Thoracic aorta (tissue), 2 donors: ENCODE data around the gene PGAM1. TPM values are rescaled to one million over a fixed set of nuclear protein-coding genes. Genes with fewer than 3 reads are reported as not detected.
A peak's percentile ranks its signal among the peaks of the same experiment; 100 is the strongest.

Source experiments
- ATAC-seq: fragments of 150-250 bp; one replicate; pipeline ENCODE4 v1.8.0; 2017; ENCODE audit warnings: low read depth; ENCODE audit not compliant: insufficient number of reproducible peaks, low FRiP score
- DNase-seq: peaks from one replicate; pipeline ENCODE4 v3.0.0-alpha.2; 2020; ENCODE audit warnings: low spot score
- H3K27ac ChIP-seq, 2 donors: fragments of 200-600 bp; sonication (generic); 1 replicate in 1 of 2; 2 replicates in 1 of 2; pipeline ENCODE4 v1.5.1; 2016; ENCODE audit warnings: mild to moderate bottlenecking in 2 of 2, moderate library complexity in 2 of 2
- H3K27me3 ChIP-seq: fragments of 200-600 bp; sonication (generic); replicated peaks from 2 replicates; pipeline ENCODE4 v1.6.0; 2016; ENCODE audit warnings: mild to moderate bottlenecking; ENCODE audit not compliant: insufficient read depth
- H3K36me3 ChIP-seq: fragments of 200-600 bp; sonication (generic); one replicate; pipeline ENCODE4 v1.5.1; 2016
- H3K4me1 ChIP-seq, 2 donors: fragments of 200-600 bp; sonication (generic); 1 replicate in 1 of 2; 2 replicates in 1 of 2; pipeline versions ENCODE4 v1.5.1 to v1.6.0; 2016; ENCODE audit warnings: low read depth in 2 of 2, mild to moderate bottlenecking in 1 of 2; ENCODE audit not compliant: control insufficient read depth in 1 of 2
- H3K4me3 ChIP-seq: fragments of 200-600 bp; sonication (generic); 2 replicates; pipeline ENCODE4 v1.5.1; 2016; ENCODE audit warnings: mild to moderate bottlenecking
- H3K9me3 ChIP-seq: fragments of 200-600 bp; sonication (generic); 2 replicates; pipeline ENCODE4 v1.5.1; 2016
- total RNA-seq, 2 donors: library from RNA; depleted of rRNA; stranded (reverse); fragments of >200 nt; gene quantifications; one replicate each; pipeline versions ENCODE4 v1.1.0 to v1.2.3, GENCODE V29; 2016
- TF ChIP-seq, protein P1 (sequence below): fragments of 200-600 bp; sonication (generic); IDR thresholded peaks from one replicate; pipeline ENCODE4 v1.5.1; 2019; ENCODE audit warnings: antibody characterized with exemption

PGAM1 gene
- total RNA-seq, 2 donors from 2014 or later: 199 to 231 TPM

DNA sequence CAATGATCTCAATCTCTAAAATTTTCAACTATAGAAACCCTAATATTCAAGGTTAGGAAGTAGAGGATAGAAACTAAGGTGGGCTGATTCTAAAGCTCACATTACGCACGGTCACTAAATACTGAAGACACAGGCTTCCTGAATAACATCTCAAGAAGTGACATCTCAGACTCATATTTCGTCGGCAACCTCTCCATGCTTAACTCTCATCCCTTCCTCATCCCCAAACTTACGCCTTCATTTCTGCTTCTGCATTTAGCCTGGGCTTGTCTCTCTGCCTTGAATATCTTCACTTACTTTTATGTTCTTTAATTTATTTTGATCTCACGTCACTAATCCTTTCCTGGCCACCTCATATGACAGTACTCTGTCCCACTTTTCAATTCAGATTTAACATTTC, 9.2 kb downstream of the PGAM1 start:
- no peak for ATAC-seq
- Histone ChIP-seq H3K4me1 (no peaks in the 10 kb centered on the region), H3K27ac (no peak overlapping the region), H3K27me3 (no peaks in the 10 kb centered on the region), H3K36me3 (peaks cover 68% of the 10 kb centered on the region), H3K4me3 (no peak overlapping the region), H3K9me3 (no peaks in the 10 kb centered on the region)
- no peak for DNase-seq
- TF ChIP-seq, protein P1, sequence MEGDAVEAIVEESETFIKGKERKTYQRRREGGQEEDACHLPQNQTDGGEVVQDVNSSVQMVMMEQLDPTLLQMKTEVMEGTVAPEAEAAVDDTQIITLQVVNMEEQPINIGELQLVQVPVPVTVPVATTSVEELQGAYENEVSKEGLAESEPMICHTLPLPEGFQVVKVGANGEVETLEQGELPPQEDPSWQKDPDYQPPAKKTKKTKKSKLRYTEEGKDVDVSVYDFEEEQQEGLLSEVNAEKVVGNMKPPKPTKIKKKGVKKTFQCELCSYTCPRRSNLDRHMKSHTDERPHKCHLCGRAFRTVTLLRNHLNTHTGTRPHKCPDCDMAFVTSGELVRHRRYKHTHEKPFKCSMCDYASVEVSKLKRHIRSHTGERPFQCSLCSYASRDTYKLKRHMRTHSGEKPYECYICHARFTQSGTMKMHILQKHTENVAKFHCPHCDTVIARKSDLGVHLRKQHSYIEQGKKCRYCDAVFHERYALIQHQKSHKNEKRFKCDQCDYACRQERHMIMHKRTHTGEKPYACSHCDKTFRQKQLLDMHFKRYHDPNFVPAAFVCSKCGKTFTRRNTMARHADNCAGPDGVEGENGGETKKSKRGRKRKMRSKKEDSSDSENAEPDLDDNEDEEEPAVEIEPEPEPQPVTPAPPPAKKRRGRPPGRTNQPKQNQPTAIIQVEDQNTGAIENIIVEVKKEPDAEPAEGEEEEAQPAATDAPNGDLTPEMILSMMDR: no peak

DNA sequence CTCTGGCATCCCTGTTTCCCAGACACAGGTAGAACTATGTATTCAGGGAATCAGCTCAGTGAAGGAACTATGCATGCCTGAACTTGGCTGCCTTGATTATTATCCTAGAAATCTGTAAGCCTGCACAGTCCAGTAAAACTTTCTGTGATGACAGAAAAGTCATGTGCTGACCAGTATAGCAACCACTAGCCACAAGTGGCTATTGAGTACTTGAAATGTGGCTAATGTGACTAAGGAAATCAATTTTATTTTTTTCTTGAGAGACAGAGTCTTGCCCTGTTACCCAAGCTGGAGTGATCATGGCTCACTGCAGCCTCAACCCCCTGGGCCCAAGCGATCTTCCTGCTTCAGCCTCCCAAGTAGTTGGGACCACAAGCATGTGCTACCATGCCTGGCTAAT, 16.3 kb downstream of the PGAM1 start:
- no peak for DNase-seq
- H3K4me1 ChIP-seq: peaks cover 11 to 17% of the 10 kb centered on the region in 2 donors
- no peaks in the 10 kb centered on the region for H3K9me3 ChIP-seq
- H3K36me3 ChIP-seq: peaks cover 19% of the 10 kb centered on the region
- ATAC-seq: no peak
- TF ChIP-seq, protein P1: no peak
- H3K27me3 ChIP-seq: no peaks in the 10 kb centered on the region
- H3K4me3 ChIP-seq: no peak overlapping the region
- no peak overlapping the region for H3K27ac ChIP-seq

DNA sequence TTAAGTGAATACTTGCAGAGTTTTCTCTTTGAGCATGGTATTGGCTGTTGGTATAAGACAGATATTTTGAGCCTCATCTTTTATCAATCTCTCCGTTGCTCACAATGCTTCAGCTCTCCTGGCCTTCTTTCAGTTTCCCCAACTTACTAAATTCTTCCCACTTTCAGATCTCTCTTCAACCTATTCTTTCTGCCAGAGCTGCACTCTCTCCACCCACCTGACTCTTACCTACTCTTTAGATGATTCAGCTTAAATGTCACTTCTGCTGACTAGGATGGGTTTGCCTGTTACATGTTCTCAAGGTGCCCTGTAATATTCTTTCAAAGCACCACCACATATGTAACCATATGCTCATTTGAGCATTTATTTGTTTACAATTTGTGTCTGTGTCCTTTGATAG, 18.2 kb downstream of the PGAM1 start:
- Histone ChIP-seq H3K27me3 (no peaks in the 10 kb centered on the region), H3K9me3 (no peaks in the 10 kb centered on the region), H3K27ac (no peak overlapping the region), H3K4me1 (peaks cover 15 to 33% of the 10 kb centered on the region in 2 donors), H3K36me3 (peaks cover 2% of the 10 kb centered on the region), H3K4me3 (no peak overlapping the region)
- no peak for DNase-seq
- ATAC-seq: no peak
- TF ChIP-seq, protein P1: no peak

DNA sequence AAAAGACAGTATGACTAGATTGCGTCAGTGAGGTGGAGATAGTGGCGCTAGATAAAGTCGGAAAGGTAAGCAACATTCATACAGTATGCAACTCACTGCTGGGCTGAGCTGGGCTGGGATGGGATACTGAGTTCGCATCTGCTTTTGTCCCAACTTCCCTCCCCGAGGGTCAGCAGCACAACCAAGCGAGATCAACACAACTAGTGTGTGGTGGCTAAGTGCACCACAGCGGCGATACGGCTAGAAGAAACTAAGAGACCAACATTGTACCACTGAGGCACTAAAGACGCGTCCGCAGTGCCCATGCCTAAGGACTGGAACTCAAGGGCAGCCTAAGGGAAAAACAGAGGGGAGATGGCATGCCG, 19.3 kb downstream of the PGAM1 start:
- peaks cover 15 to 34% of the 10 kb centered on the region in 2 donors for H3K4me1 ChIP-seq
- H3K36me3 ChIP-seq: no peaks in the 10 kb centered on the region
- no peaks in the 10 kb centered on the region for H3K27me3 ChIP-seq
- no peak for DNase-seq
- peak overlapping the region; percentile 89 for H3K4me3 ChIP-seq
- TF ChIP-seq, protein P1: no peak
- H3K9me3 ChIP-seq: no peaks in the 10 kb centered on the region
- no peak for ATAC-seq
- peak overlapping the region in 1 of 2 donors; percentile 53 for H3K27ac ChIP-seq

DNA sequence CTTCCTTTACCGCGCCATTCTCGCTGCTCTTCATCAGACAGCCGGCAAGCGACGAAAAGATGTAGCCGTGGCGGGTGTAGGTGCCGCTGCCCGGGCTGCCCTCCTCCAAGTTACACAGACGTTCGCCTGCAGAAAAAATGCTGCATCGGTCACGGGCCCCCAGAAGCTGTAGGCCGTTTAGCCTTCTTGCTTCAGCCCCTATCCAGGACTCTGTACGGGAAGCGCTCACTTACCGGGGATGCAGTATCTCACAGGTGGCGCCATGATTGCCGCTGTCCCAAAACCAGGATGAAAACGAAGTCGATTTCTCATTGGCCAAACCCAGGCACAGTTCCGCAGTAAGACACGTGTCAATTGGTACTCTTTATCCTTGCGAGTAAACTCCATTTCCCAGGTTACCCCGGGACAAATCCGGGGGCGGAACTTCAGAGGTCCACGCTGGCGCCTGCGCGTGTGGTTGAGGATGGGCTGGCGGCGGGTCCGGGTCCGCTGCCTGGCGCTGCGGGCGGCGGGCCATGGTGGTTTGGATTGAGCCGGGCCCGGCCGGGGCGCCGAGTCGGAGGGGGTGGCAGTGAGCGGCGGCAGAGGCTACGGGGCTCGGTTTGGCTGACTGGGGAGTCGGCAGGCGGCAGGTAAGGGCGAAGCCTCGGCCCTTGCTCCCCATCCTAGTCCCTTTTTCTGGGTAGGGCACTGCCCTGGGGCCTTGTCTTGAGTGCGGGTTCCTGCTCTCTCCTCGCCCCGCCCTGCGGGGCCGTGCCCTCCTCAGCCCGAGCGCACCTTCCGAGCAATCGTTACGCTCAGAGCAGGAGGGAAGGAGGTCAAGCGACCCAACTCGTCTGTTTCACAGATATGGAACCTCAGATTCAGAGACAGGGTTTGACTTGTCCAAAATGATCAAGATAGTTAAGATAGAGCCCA, 20.0 kb downstream of the PGAM1 start, which contains the start of the genes EXOSC1 and ZDHHC16:
EXOSC1 (minus strand) TSS at position 285 of the 918 bp plus-strand sequence; CDS start at position 264, 21 bp downstream.
ZDHHC16 (plus strand) TSS at position 454 of the 918 bp plus-strand sequence. CDS start 5,501 bp downstream, outside the sequence.
- peak; percentile 97 for ATAC-seq
- Histone ChIP-seq H3K4me1 (peaks cover 17 to 40% of the 10 kb centered on the region in 2 donors), H3K27ac (peak within 1 kb of the TSS; percentile 37 to 53), H3K4me3 (peak within 1 kb of the TSS; percentile 89), H3K27me3 (no peaks in the 10 kb centered on the region), H3K36me3 (no peaks in the 10 kb centered on the region), H3K9me3 (no peaks in the 10 kb centered on the region)
- TF ChIP-seq, protein P1: peak; percentile 12
- DNase-seq: peak; percentile 86
